ENCODE data around the gene OSM.

OSM gene

GRCh38 chr22:30295576-30295975, 28.9 kb upstream of the OSM start:
- peaks cover 14% of the 10 kb centered on the region; the same call in 1 of the 2 replicates for H3K36me3 ChIP-seq (ENCODE audit: insufficient read depth, low read length)

GRCh38 chr22:30294830-30295229, 28.2 kb upstream of the OSM start:
- Histone ChIP-seq H3F3A (ENCODE audit: insufficient read depth, low read length) (no peaks in the 10 kb centered on the region), H3K36me3 (ENCODE audit: insufficient read depth, low read length) (peaks cover 11% of the 10 kb centered on the region; the same call in 1 of the 2 replicates), H3K4me1 (ENCODE audit: insufficient read depth, low read length, severe bottlenecking) (peaks cover 17% of the 10 kb centered on the region), H4K20me1 (ENCODE audit: insufficient read depth, low read length) (no peaks in the 10 kb centered on the region), H3K79me2 (ENCODE audit: insufficient read depth, low read length) (no peaks in the 10 kb centered on the region), H3K27me3 (ENCODE audit: insufficient read depth, low read length) (no peaks in the 10 kb centered on the region), H3K4me2 (ENCODE audit: low read length) (no peak overlapping the region), H3K9me2 (ENCODE audit: low read depth, low read length) (no peaks in the 10 kb centered on the region), H3K27ac (ENCODE audit: low read depth, low read length, poor library complexity, severe bottlenecking) (no peak overlapping the region), H2AFZ (ENCODE audit: low read length) (no peak overlapping the region), H3K9me3 (ENCODE audit: low read length) (no peaks in the 10 kb centered on the region), H3K9ac (ENCODE audit: low read length) (no peak overlapping the region), H3K4me3 (ENCODE audit: low read depth, low read length, poor library complexity, severe bottlenecking) (no peak overlapping the region)
- TF ChIP-seq CTCF (IDR thresholded peaks at IDR 0.05; ENCODE audit: low read length): no peak
- no peak for TF ChIP-seq EZH2 (IDR thresholded peaks at IDR 0.05; ENCODE audit: borderline replicate concordance, low read length)

More at GRCh38 chr22:30295576-30295975, 28.9 kb upstream of the OSM start:
- Histone ChIP-seq H4K20me1 (ENCODE audit: insufficient read depth, low read length) (no peaks in the 10 kb centered on the region), H3K4me3 (ENCODE audit: low read depth, low read length, poor library complexity, severe bottlenecking) (no peak overlapping the region), H3K9ac (ENCODE audit: low read length) (no peak overlapping the region), H3F3A (ENCODE audit: insufficient read depth, low read length) (no peaks in the 10 kb centered on the region), H2AFZ (ENCODE audit: low read length) (no peak overlapping the region), H3K4me2 (ENCODE audit: low read length) (no peak overlapping the region), H3K27me3 (ENCODE audit: insufficient read depth, low read length) (no peaks in the 10 kb centered on the region), H3K79me2 (ENCODE audit: insufficient read depth, low read length) (no peaks in the 10 kb centered on the region), H3K9me2 (ENCODE audit: low read depth, low read length) (no peaks in the 10 kb centered on the region), H3K27ac (ENCODE audit: low read depth, low read length, poor library complexity, severe bottlenecking) (no peak overlapping the region), H3K4me1 (ENCODE audit: insufficient read depth, low read length, severe bottlenecking) (peaks cover 10% of the 10 kb centered on the region), H3K9me3 (ENCODE audit: low read length) (no peaks in the 10 kb centered on the region)
- TF ChIP-seq CTCF (IDR thresholded peaks at IDR 0.05; ENCODE audit: low read length) (no peak), EZH2 (IDR thresholded peaks at IDR 0.05; ENCODE audit: borderline replicate concordance, low read length) (no peak)

GRCh38 chr22:30294066-30294465, 27.4 kb upstream of the OSM start:
- Histone ChIP-seq H3K4me2 (ENCODE audit: low read length) (no peak overlapping the region), H3F3A (ENCODE audit: insufficient read depth, low read length) (no peaks in the 10 kb centered on the region), H3K79me2 (ENCODE audit: insufficient read depth, low read length) (no peaks in the 10 kb centered on the region), H2AFZ (ENCODE audit: low read length) (no peak overlapping the region), H3K9ac (ENCODE audit: low read length) (no peak overlapping the region), H3K9me2 (ENCODE audit: low read depth, low read length) (no peaks in the 10 kb centered on the region), H3K36me3 (ENCODE audit: insufficient read depth, low read length) (peaks cover 11% of the 10 kb centered on the region; the same call in 1 of the 2 replicates), H3K9me3 (ENCODE audit: low read length) (no peaks in the 10 kb centered on the region), H3K4me1 (ENCODE audit: insufficient read depth, low read length, severe bottlenecking) (peaks cover 19% of the 10 kb centered on the region), H3K27ac (ENCODE audit: low read depth, low read length, poor library complexity, severe bottlenecking) (no peak overlapping the region), H3K27me3 (ENCODE audit: insufficient read depth, low read length) (no peaks in the 10 kb centered on the region), H3K4me3 (ENCODE audit: low read depth, low read length, poor library complexity, severe bottlenecking) (no peak overlapping the region), H4K20me1 (ENCODE audit: insufficient read depth, low read length) (no peaks in the 10 kb centered on the region)
- no peak for TF ChIP-seq CTCF (IDR thresholded peaks at IDR 0.05; ENCODE audit: low read length)
- TF ChIP-seq EZH2 (IDR thresholded peaks at IDR 0.05; ENCODE audit: borderline replicate concordance, low read length): no peak
